H1 (cell line): ENCODE measurements around the gene FBXW8. TPM values are rescaled to one million over a fixed set of nuclear protein-coding genes. Genes with fewer than 3 reads are reported as not detected.
A peak's percentile ranks its signal among the peaks of the same experiment; 100 is the strongest.

ENCODE experiments used
- CTCF ChIA-PET: fragments of 300-600 bp; sonication (Branson Sonifier 250); formaldehyde crosslinking; loops from one replicate; lab custom pipeline; 2021; ENCODE audit not compliant: partially characterized antibody; lab: Charles Lee
- POLR2A ChIA-PET: fragments of 300-600 bp; sonication (Branson Sonifier 250); formaldehyde crosslinking; loops from one replicate; lab custom pipeline; 2021; ENCODE audit warnings: inconsistent platforms; ENCODE audit not compliant: partially characterized antibody; lab: Charles Lee
- DNase-seq, 2 experiments: peaks; one replicate each; pipeline versions ENCODE4 v3.0.0 to v3.0.0-alpha.2; 2010 to 2022; ENCODE audit warnings: low spot score in 2 of 2, low read depth in 1 of 2, mixed read lengths in 1 of 2
- FAIRE-seq: peaks from 2 replicates; lab custom pipeline; 2011; peaks lifted over from hg19 to GRCh38; lab: Jason Lieb, UNC
- H2AFZ ChIP-seq: 2 replicates; pipeline ENCODE4 v1.8.1; 2012; ENCODE audit warnings: low read length, inconsistent platforms
- H2AK5ac ChIP-seq: 2 replicates; pipeline ENCODE4 v1.6.1; 2013; ENCODE audit warnings: low read depth, low read length
- H2BK120ac ChIP-seq: replicated peaks from 2 replicates; pipeline ENCODE3; 2013; ENCODE audit warnings: low read depth, low read length, inconsistent platforms
- H2BK12ac ChIP-seq: 2 replicates; pipeline ENCODE4 v1.6.1; 2013; ENCODE audit warnings: low read depth, low read length
- H2BK15ac ChIP-seq: 2 replicates; pipeline ENCODE4 v1.6.1; 2013; ENCODE audit warnings: low read length
- H2BK20ac ChIP-seq: 2 replicates; pipeline ENCODE4 v1.6.1; 2013; ENCODE audit warnings: low read length
- H2BK5ac ChIP-seq: 2 replicates; pipeline ENCODE4 v1.6.1; 2013; ENCODE audit warnings: low read depth, low read length
- H3K14ac ChIP-seq: 2 replicates; pipeline ENCODE4 v1.6.1; 2013; ENCODE audit warnings: inconsistent platforms; ENCODE audit not compliant: insufficient read length
- H3K18ac ChIP-seq: 2 replicates; pipeline ENCODE4 v1.6.1; 2013; ENCODE audit warnings: low read length; ENCODE audit errors: extremely low read depth
- H3K23ac ChIP-seq: 2 replicates; pipeline ENCODE4 v1.6.1; 2013; ENCODE audit warnings: inconsistent platforms; ENCODE audit not compliant: insufficient read length
- H3K23me2 ChIP-seq: 2 replicates; pipeline ENCODE4 v1.6.1; 2013; ENCODE audit warnings: low read depth, low read length
- H3K27ac ChIP-seq: 2 replicates; pipeline ENCODE4 v1.6.1; 2011; ENCODE audit warnings: low read depth, low read length, inconsistent platforms
- H3K27me3 ChIP-seq, 4 experiments: replicated peaks in 1 of 4; 1 replicate in 1 of 4; 2 replicates in 3 of 4; pipeline versions ENCODE4 v1.6.1 to v1.8.1; 2011 to 2013; ENCODE audit warnings: low read length in 3 of 4, mild to moderate bottlenecking in 3 of 4, inconsistent platforms in 2 of 4, mixed read lengths in 2 of 4, moderate library complexity in 1 of 4; ENCODE audit not compliant: control insufficient read depth in 3 of 4, insufficient read depth in 3 of 4; ENCODE audit errors: extremely low read depth in 1 of 4
- H3K36me3 ChIP-seq, 4 experiments: 2 replicates each; pipeline versions ENCODE4 v1.6.1 to v1.8.1; 2011 to 2013; ENCODE audit warnings: mild to moderate bottlenecking in 4 of 4, low read length in 3 of 4, moderate library complexity in 2 of 4, control low read depth in 1 of 4, inconsistent platforms in 1 of 4; ENCODE audit not compliant: insufficient read depth in 4 of 4, control insufficient read depth in 2 of 4
- H3K4ac ChIP-seq: replicated peaks from 2 replicates; pipeline ENCODE3; 2013; ENCODE audit warnings: low read length, low read depth, mixed read lengths, inconsistent platforms; ENCODE audit not compliant: insufficient read length
- H3K4me1 ChIP-seq, 4 experiments: replicated peaks in 1 of 4; 1 replicate in 1 of 4; 2 replicates in 3 of 4; pipeline versions ENCODE4 v1.6.1 to v1.8.1; 2011 to 2013; ENCODE audit warnings: low read length in 3 of 4, inconsistent platforms in 2 of 4, mixed read lengths in 1 of 4; ENCODE audit not compliant: insufficient read depth in 4 of 4, control insufficient read depth in 3 of 4
- H3K4me2 ChIP-seq, 2 experiments: 2 replicates each; pipeline versions ENCODE4 v1.6.1 to v1.8.1; 2011 to 2013; ENCODE audit warnings: low read depth in 2 of 2, low read length in 2 of 2, control low read depth in 1 of 2, inconsistent platforms in 1 of 2, mild to moderate bottlenecking in 1 of 2; ENCODE audit not compliant: insufficient read depth in 1 of 2
- H3K4me3 ChIP-seq, 4 experiments: fragments of 200-600, 300-600 bp in 1 of 4; sonication (generic), shearing (Covaris generic), sonication (Bioruptor Twin) in 1 of 4; 2 replicates each; pipeline versions ENCODE4 v1.5.1 to v1.8.1; 2011 to 2016; ENCODE audit warnings: low read length in 4 of 4, low read depth in 3 of 4, control low read depth in 2 of 4, inconsistent platforms in 2 of 4, mild to moderate bottlenecking in 2 of 4, mixed read lengths in 1 of 4, moderate library complexity in 1 of 4; ENCODE audit not compliant: insufficient read depth in 2 of 4; ENCODE audit errors: extremely low read depth in 1 of 4
- H3K56ac ChIP-seq: replicated peaks from 2 replicates; pipeline ENCODE3; 2013; ENCODE audit warnings: low read depth, mild to moderate bottlenecking, mixed read lengths, low read length, inconsistent platforms; ENCODE audit not compliant: insufficient read length
- H3K79me1 ChIP-seq: 2 replicates; pipeline ENCODE4 v1.6.1; 2013; ENCODE audit warnings: low read depth, low read length, control low read depth
- H3K79me2 ChIP-seq, 2 experiments: 2 replicates each; pipeline versions ENCODE4 v1.6.1 to v1.8.1; 2012 to 2013; ENCODE audit warnings: low read length in 2 of 2, mild to moderate bottlenecking in 2 of 2, inconsistent platforms in 1 of 2; ENCODE audit not compliant: insufficient read depth in 2 of 2, control insufficient read depth in 1 of 2
- H3K9ac ChIP-seq, 4 experiments: replicated peaks in 1 of 4; 1 replicate in 1 of 4; 2 replicates in 3 of 4; pipeline versions ENCODE4 v1.6.1 to v1.8.1; 2011 to 2013; ENCODE audit warnings: low read depth in 3 of 4, low read length in 3 of 4, control low read depth in 2 of 4, mild to moderate bottlenecking in 2 of 4, moderate library complexity in 2 of 4, inconsistent platforms in 1 of 4; ENCODE audit errors: extremely low read depth in 1 of 4
- H3K9me3 ChIP-seq, 2 experiments: 2 replicates each; pipeline versions ENCODE4 v1.6.1 to v1.8.1; 2012 to 2013; ENCODE audit warnings: mild to moderate bottlenecking in 2 of 2, moderate library complexity in 2 of 2, control low read depth in 1 of 2, inconsistent platforms in 1 of 2, low read depth in 1 of 2, low read length in 1 of 2, mixed read lengths in 1 of 2; ENCODE audit not compliant: insufficient read depth in 2 of 2
- H4K20me1 ChIP-seq, 2 experiments: replicated peaks in 1 of 2; 2 replicates each; pipeline versions ENCODE3 to v1.8.1; 2011 to 2013; ENCODE audit warnings: inconsistent platforms in 2 of 2, low read length in 2 of 2, mild to moderate bottlenecking in 1 of 2; ENCODE audit not compliant: insufficient read depth in 2 of 2, control insufficient read depth in 1 of 2
- H4K5ac ChIP-seq: 2 replicates; pipeline ENCODE4 v1.6.1; 2013; ENCODE audit warnings: low read length, low read depth, mixed read lengths, inconsistent platforms; ENCODE audit not compliant: insufficient read length
- H4K8ac ChIP-seq: 2 replicates; pipeline ENCODE4 v1.8.0; 2013; ENCODE audit warnings: mild to moderate bottlenecking, moderate library complexity, low read length, inconsistent platforms; ENCODE audit not compliant: insufficient read depth; ENCODE audit errors: extremely low read depth
- H4K91ac ChIP-seq: replicated peaks from 2 replicates; pipeline ENCODE3; 2013; ENCODE audit warnings: low read length, mixed read lengths, inconsistent platforms; ENCODE audit not compliant: insufficient read length
- HDAC6 ChIP-seq: IDR thresholded peaks from one replicate; pipeline ENCODE4 v1.7.1; 2012; ENCODE audit warnings: low read depth, mild to moderate bottlenecking, inconsistent platforms, low read length, moderate library complexity
- RAD21 ChIP-seq, 2 experiments: IDR thresholded peaks in 1 of 2; conservative IDR thresholded peaks in 1 of 2; 2 replicates each; pipeline ENCODE4 v1.6.1; 2011; ENCODE audit warnings: low read depth in 2 of 2, low read length in 2 of 2, improper control_type of control experiment in 1 of 2, inconsistent platforms in 1 of 2, mild to moderate bottlenecking in 1 of 2, moderate library complexity in 1 of 2
- SIRT6 ChIP-seq: IDR thresholded peaks from one replicate; pipeline ENCODE4 v1.7.1; 2012; ENCODE audit warnings: low read length, inconsistent platforms
- ZNF274 ChIP-seq: IDR thresholded peaks from 2 replicates; pipeline ENCODE4 v1.7.0; 2012; ENCODE audit warnings: low read length, borderline replicate concordance; ENCODE audit errors: extremely low read depth
- WGBS, 2 experiments: shearing (Covaris generic) in 1 of 2; methylation state at CpG; one replicate each; pipeline versions ENCODE4 v1.1.6 to v1.1.7; 2013 to 2015; ENCODE audit warnings: low lambda C conversion rate in 2 of 2, mixed read lengths in 2 of 2, inconsistent platforms in 1 of 2, low coverage in 1 of 2, missing lambda C conversion rate in 1 of 2; ENCODE audit not compliant: insufficient replicate concordance in 2 of 2, insufficient coverage in 1 of 2, insufficient read length in 1 of 2; ENCODE audit errors: extremely low coverage in 1 of 2, missing lambda C conversion rate in 1 of 2; 5-methylcytosine and 5-hydroxymethylcytosine counted together
- polyA plus RNA-seq, 7 experiments: library from polyadenylated mRNA; depleted of rRNA in 3 of 7; stranded (reverse) in 5 of 7; unstranded in 2 of 7; fragments of >200 nt in 5 of 7; fragments of 200-250 nt in 2 of 7; gene quantifications; 1 replicate in 5 of 7; 2 replicates in 1 of 7; 4 replicates in 1 of 7; pipeline versions ENCODE4 v1.2.1 to v1.2.3, GENCODE V29; 2011 to 2013; ENCODE audit warnings: missing spikeins in 2 of 7, mixed read lengths in 2 of 7
- total RNA-seq: library from RNA; stranded (reverse); fragmentation: NEBNext Ultra II Directional; extraction: Animal tissue kit (Norgen Biotek cat#: 25700); gene quantifications from 2 replicates; pipeline ENCODE4 v1.2.1, GENCODE V29; 2021
- TF ChIP-seq, protein P1 (sequence below), 3 experiments: IDR thresholded peaks; 1 replicate in 2 of 3; 2 replicates in 1 of 3; pipeline versions ENCODE4 v1.5.1 to v1.6.1; 2011; ENCODE audit warnings: low read length in 3 of 3, mild to moderate bottlenecking in 3 of 3, inconsistent platforms in 2 of 3, low read depth in 1 of 3, moderate library complexity in 1 of 3; ENCODE audit not compliant: insufficient read depth in 1 of 3; ENCODE audit errors: control extremely low read depth in 1 of 3

FBXW8 gene
- total and polyA plus RNA-seq, 2 of the 8 experiments (the other 6 are each of a cell fraction or from before 2014, with no cell fraction given) = 15.8 to 16.0 TPM

GRCh38 chr12:116882742-116883141 is 28.0 kb upstream of the FBXW8 start:
- Histone ChIP-seq H2BK120ac (no peak overlapping the region), H3K4me2 (peak overlapping the region; percentile 97 to 98; a peak in 3 of 4 replicates), H4K91ac (no peak overlapping the region), H3K4ac (no peak overlapping the region), H3K27ac (no peak overlapping the region), H4K20me1 (peaks cover 4 to 5% of the 10 kb centered on the region in 2 experiments), H2BK5ac (no peak overlapping the region), H3K14ac (no peak overlapping the region), H3K23ac (no peak overlapping the region), H3K79me1 (no peaks in the 10 kb centered on the region), H2AK5ac (no peak overlapping the region), H3K9ac (no peak overlapping the region), H3K79me2 (no peaks in the 10 kb centered on the region), H2BK15ac (no peak overlapping the region), H3K56ac (no peak overlapping the region), H3K23me2 (peaks cover 26% of the 10 kb centered on the region; the same call in 1 of the 2 replicates), H3K9me3 (no peaks in the 10 kb centered on the region), H3K18ac (no peak overlapping the region), H4K8ac (no peak overlapping the region), H3K27me3 (peaks cover 39 to 58% (median 51%) of the 10 kb centered on the region in 4 experiments), H3K4me1 (peaks cover 6 to 17% (median 9%) of the 10 kb centered on the region in 4 experiments), H2BK20ac (no peak overlapping the region), H4K5ac (no peak overlapping the region), H3K36me3 (peaks cover 0 to 4% (median 0%) of the 10 kb centered on the region in 4 experiments; a peak in 1 of 8 replicates), H2AFZ (no peak overlapping the region), H2BK12ac (no peak overlapping the region), H3K4me3 (peak overlapping the region in 1 of 4 experiments; percentile 89; a peak in 2 of 8 replicates)
- 40% methylated on average over 6 of the region's 6 CpGs; no CpG with 5 or more reads in 1 of the 2 experiments for WGBS, 2 experiments
- ChIA-PET CTCF (interaction anchor here (0.6 to 2.5 kb wide), 28 partner anchors 9 to 249 kb away, joined by 3 to 15 read pairs (median 3); no protein-coding TSS in a partner anchor), POLR2A (interaction anchor here (0.6 to 3.7 kb wide), 4 partner anchors 20 to 123 kb away, joined by 3 to 17 read pairs (median 4); partner anchors contain the start of gene FBXW8)
- TF ChIP-seq HDAC6 (no peak), RAD21 (IDR thresholded peaks at IDR 0.05 in 1 of 2, conservative IDR thresholded peaks at IDR 0.05 in 1 of 2; ENCODE audit: low read depth in 2 of 2, low read length in 2 of 2) (peak; percentile 71 to 77), ZNF274 (no peak), SIRT6 (no peak)
- TF ChIP-seq, protein P1, sequence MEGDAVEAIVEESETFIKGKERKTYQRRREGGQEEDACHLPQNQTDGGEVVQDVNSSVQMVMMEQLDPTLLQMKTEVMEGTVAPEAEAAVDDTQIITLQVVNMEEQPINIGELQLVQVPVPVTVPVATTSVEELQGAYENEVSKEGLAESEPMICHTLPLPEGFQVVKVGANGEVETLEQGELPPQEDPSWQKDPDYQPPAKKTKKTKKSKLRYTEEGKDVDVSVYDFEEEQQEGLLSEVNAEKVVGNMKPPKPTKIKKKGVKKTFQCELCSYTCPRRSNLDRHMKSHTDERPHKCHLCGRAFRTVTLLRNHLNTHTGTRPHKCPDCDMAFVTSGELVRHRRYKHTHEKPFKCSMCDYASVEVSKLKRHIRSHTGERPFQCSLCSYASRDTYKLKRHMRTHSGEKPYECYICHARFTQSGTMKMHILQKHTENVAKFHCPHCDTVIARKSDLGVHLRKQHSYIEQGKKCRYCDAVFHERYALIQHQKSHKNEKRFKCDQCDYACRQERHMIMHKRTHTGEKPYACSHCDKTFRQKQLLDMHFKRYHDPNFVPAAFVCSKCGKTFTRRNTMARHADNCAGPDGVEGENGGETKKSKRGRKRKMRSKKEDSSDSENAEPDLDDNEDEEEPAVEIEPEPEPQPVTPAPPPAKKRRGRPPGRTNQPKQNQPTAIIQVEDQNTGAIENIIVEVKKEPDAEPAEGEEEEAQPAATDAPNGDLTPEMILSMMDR (IDR thresholded peaks at IDR 0.05; ENCODE audit: control extremely low read depth in 1 of 3, insufficient read depth in 1 of 3, low read depth in 1 of 3, low read length in 3 of 3) = peak in 2 of 3 experiments; percentile 38 to 52; a peak in 2 of 4 replicates
- DNase-seq (no peak), FAIRE-seq (peak; percentile 13)
